Astrocyte of the cerebellum (primary cell): ENCODE results near the gene TOR2A.

Source experiments
- DNase-seq: peaks from one replicate; pipeline ENCODE4 v3.0.0-alpha.2; 2011; ENCODE audit warnings: low read depth
- H3K4me3 ChIP-seq: 2 replicates; pipeline ENCODE4 v1.5.1; 2011; ENCODE audit warnings: mild to moderate bottlenecking, low read depth, low read length, moderate library complexity
- CTCF ChIP-seq: IDR thresholded peaks from 2 replicates; pipeline ENCODE4 v1.5.1; 2012; ENCODE audit warnings: low read length, low read depth, moderate library complexity, mild to moderate bottlenecking; ENCODE audit errors: missing control alignments
- in situ Hi-C: cut with HindIII; loops from 2 replicates; pipeline ENCODE4 v1.10.0; 2017; ENCODE audit warnings: low sequenced_read_pairs

TOR2A gene

GRCh38 chr9:127694890-127695720, 40.0 kb downstream of the TOR2A start:
- TF ChIP-seq CTCF = no peak
- H3K4me3 ChIP-seq = no peak overlapping the region
- in situ Hi-C loops = no loop called here
- DNase-seq = no peak

DNA sequence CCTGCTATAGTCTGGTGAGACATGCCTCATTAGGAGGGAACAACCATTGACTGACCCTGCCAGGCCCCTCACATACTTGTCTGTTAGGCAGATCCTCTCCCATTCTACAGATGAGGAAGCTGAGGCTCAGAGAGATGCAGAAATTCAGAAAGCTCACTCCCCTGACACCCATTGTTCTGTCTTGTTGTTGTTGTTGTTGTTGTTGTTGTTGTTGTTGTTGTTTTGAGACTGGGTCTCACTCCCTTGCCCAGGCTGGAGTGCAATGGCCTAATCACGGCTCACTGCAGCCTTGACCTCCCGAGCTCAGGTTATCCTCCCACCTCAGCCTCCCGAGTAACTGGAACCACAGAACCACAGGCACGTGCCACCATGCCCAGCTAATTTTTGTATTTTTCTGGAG, 41.4 kb downstream of the TOR2A start:
- no peak for DNase-seq
- TF ChIP-seq CTCF = no peak
- in situ Hi-C loops = no loop called here
- H3K4me3 ChIP-seq = no peak overlapping the region

DNA sequence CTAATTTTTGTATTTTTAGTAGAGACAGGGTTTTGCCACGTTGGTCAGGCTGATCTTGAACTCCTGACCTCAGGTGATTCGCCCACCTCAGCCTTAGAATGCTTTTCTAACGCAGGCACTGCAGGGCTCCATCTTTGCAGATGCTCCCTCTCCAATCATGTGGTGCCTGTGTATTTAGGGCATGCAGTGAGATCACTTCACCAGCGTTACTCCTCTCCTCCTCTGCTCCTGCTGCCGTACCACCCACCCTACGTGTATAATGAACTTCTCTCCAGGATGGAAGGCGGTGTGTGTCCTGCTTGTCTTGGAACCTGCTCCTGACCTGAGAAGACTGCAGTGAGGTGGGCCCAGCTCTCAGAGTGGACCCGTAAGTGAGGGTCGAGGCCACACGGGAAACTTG, 42.0 kb downstream of the TOR2A start:
- in situ Hi-C loops = no loop called here
- H3K4me3 ChIP-seq = no peak overlapping the region
- DNase-seq = no peak
- no peak for TF ChIP-seq CTCF

GRCh38 chr9:127692071-127692470, 43.0 kb downstream of the TOR2A start:
- in situ Hi-C loops = no loop called here
- no peak overlapping the region for H3K4me3 ChIP-seq
- DNase-seq = no peak
- no peak for TF ChIP-seq CTCF

DNA sequence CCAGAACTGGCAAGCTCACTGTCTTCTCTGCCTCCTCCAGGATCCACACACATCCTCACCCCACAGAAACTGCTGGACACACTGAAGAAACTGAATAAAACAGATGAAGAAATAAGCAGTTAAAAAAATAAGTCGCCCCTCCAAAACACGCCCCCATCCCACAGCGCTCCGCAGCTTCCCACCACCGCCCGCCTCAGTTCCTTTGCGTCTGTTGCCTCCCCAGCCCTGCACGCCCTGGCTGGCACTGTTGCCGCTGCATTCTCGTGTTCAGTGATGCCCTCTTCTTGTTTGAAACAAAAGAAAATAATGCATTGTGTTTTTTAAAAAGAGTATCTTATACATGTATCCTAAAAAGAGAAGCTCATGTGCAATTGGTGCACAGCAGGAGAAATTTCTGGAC, 44.4 kb downstream of the TOR2A start:
- DNase-seq = no peak
- H3K4me3 ChIP-seq = no peak overlapping the region
- no peak for TF ChIP-seq CTCF
- in situ Hi-C loops = no loop called here

GRCh38 chr9:127689329-127690000, 45.6 kb downstream of the TOR2A start:
- DNase-seq = no peak
- TF ChIP-seq CTCF = no peak
- in situ Hi-C loops = loop anchor here (5.0 kb wide), 1 partner anchor 37 kb away; no protein-coding TSS in a partner anchor
- H3K4me3 ChIP-seq = no peak overlapping the region
